HG03354 (cell line): ENCODE data around the gene MYH15.
A peak's percentile ranks its signal among the peaks of the same experiment; 100 is the strongest.

Source experiments
- ATAC-seq: cut with Tn5 transposase; IDR thresholded peaks from one replicate; pipeline ENCODE4 v1.9.1; 2021; ENCODE audit warnings: mild to moderate bottlenecking; ENCODE audit not compliant: unreplicated experiment, poor library complexity, severe bottlenecking

The MYH15 gene

GRCh38 chr3:108510496-108510895 is at the start of gene MYH15:
Gene MYH15 (minus strand): TSS chr3:108510596. CDS start chr3:108510530, 66 bp downstream.
- ATAC-seq = no peak

GRCh38 chr3:108555966-108556581 is 45.7 kb upstream of the MYH15 start:
- ATAC-seq = no peak

GRCh38 chr3:108554913-108555571 is 44.6 kb upstream of the MYH15 start:
- ATAC-seq = no peak

- ATAC-seq = no peak
Measured at GRCh38 chr3:108554229-108554628, 43.8 kb upstream of the MYH15 start.

- peak; percentile 70 for ATAC-seq
Measured at GRCh38 chr3:108552267-108553159, 42.1 kb upstream of the MYH15 start.

- ATAC-seq = no peak
Measured at GRCh38 chr3:108548886-108549285, 38.5 kb upstream of the MYH15 start.

GRCh38 chr3:108548304-108548703 is 37.9 kb upstream of the MYH15 start:
- no peak for ATAC-seq

- no peak for ATAC-seq
Measured at GRCh38 chr3:108546692-108547091, 36.3 kb upstream of the MYH15 start.

GRCh38 chr3:108546247-108546646 is 35.9 kb upstream of the MYH15 start:
- ATAC-seq = no peak

- ATAC-seq = no peak
Measured at GRCh38 chr3:108538083-108538482, 27.7 kb upstream of the MYH15 start.

- peak; percentile 93 for ATAC-seq
Measured at GRCh38 chr3:108528459-108529252, 18.3 kb upstream of the MYH15 start.

- ATAC-seq = no peak
Measured at GRCh38 chr3:108527817-108528216, 17.4 kb upstream of the MYH15 start.

- no peak for ATAC-seq
Measured at GRCh38 chr3:108527109-108527508, 16.7 kb upstream of the MYH15 start.

GRCh38 chr3:108525971-108526370 is 15.6 kb upstream of the MYH15 start:
- ATAC-seq = no peak

GRCh38 chr3:108525256-108525655 is 14.9 kb upstream of the MYH15 start:
- no peak for ATAC-seq

GRCh38 chr3:108524537-108524936 is 14.1 kb upstream of the MYH15 start:
- no peak for ATAC-seq

GRCh38 chr3:108518895-108519294 is 8.5 kb upstream of the MYH15 start:
- no peak for ATAC-seq

GRCh38 chr3:108516881-108517280 is 6.5 kb upstream of the MYH15 start:
- ATAC-seq = no peak

GRCh38 chr3:108513961-108514360 is 3.6 kb upstream of the MYH15 start:
- no peak for ATAC-seq

- no peak for ATAC-seq
Measured at GRCh38 chr3:108512671-108513070, 2.3 kb upstream of the MYH15 start.
